ENCODE data around the gene PADI3. TPM values are rescaled to one million over a fixed set of nuclear protein-coding genes. Genes with fewer than 3 reads are reported as not detected.

The PADI3 gene
- total and polyA plus RNA-seq, 9 of the 15 experiments (the other 6 are each of a cell fraction or from before 2014, with no cell fraction given): not detected

GRCh38 chr1:17251246-17251645 is 2.3 kb downstream of the PADI3 start:
- H3K4me1 ChIP-seq (replicated peaks in 1 of 2; ENCODE audit: control insufficient read depth in 2 of 2, insufficient read depth in 2 of 2, low read length in 2 of 2): 0 out of 5 replicates have a peak, but pooled peaks cover 0 to 3% of the 10 kb centered on the region in 2 experiments
- intact Hi-C loops (cut with micrococcal nuclease) (no loop called here), in situ Hi-C loops (cut with MboI) (no loop called here)
- H3K4me3 ChIP-seq: no peak overlapping the region
- DNase-seq (ENCODE audit: extremely low read depth in 1 of 4, low spot score in 3 of 4) (no peak), FAIRE-seq (no peak), ATAC-seq (no peak)
- no peaks in the 10 kb centered on the region; the same call in 1 of the 2 replicates for H4K20me1 ChIP-seq (replicated peaks; ENCODE audit: control insufficient read depth, insufficient read depth, low read length)
- no peak overlapping the region for H2AFZ ChIP-seq (ENCODE audit: low read depth, low read length)
- H3K9me1 ChIP-seq (ENCODE audit: control insufficient read depth, insufficient read depth, low read length): no peaks in the 10 kb centered on the region
- 0% methylated on average over 5 of the region's 5 CpGs for WGBS (ENCODE audit: insufficient coverage, low coverage, missing lambda C conversion rate)
- H3K9ac ChIP-seq (ENCODE audit: insufficient read depth in 1 of 2, low read depth in 2 of 2, low read length in 2 of 2): no peak overlapping the region
- no peaks in the 10 kb centered on the region for H3K36me3 ChIP-seq (ENCODE audit: control insufficient read depth, insufficient read depth, low read length)
- no peaks in the 10 kb centered on the region for H3K9me3 ChIP-seq (replicated peaks; ENCODE audit: control insufficient read depth, insufficient read depth, low read depth, low read length)
- ChIA-PET CTCF (ENCODE audit: low intra/inter-chr PET ratio) (no interaction called here), POLR2A (interaction anchor here (1.2 kb wide), 1 partner anchor 11 kb away, joined by 4 read pairs; no protein-coding TSS in a partner anchor)
- H3K4me2 ChIP-seq (ENCODE audit: insufficient read depth, low read length): no peak overlapping the region
- no peak for TF ChIP-seq SMAD1 (IDR thresholded peaks at IDR 0.05; ENCODE audit: low read depth, low read length, partially characterized antibody)
- TF ChIP-seq TAF7 (tag; IDR thresholded peaks at IDR 0.05): no peak
- no peak for TF ChIP-seq RBM17 (IDR thresholded peaks at IDR 0.05; ENCODE audit: borderline replicate concordance, low read depth, low read length)
- TF ChIP-seq KDM4B (IDR thresholded peaks at IDR 0.05; ENCODE audit: borderline replicate concordance in 2 of 2, low read depth in 1 of 2): no peak
- no peak for TF ChIP-seq FOXA3 (CRISPR knock-in tag; conservative IDR thresholded peaks at IDR 0.05 in 1 of 2, IDR thresholded peaks at IDR 0.05 in 1 of 2)
- H3K79me2 ChIP-seq (ENCODE audit: control insufficient read depth, insufficient read depth, low read length): no peaks in the 10 kb centered on the region
- H3K27me3 ChIP-seq (ENCODE audit: control insufficient read depth in 2 of 2, insufficient read depth in 2 of 2, low read length in 2 of 2): peaks cover 19 to 66% of the 10 kb centered on the region in 2 experiments
- no TSS peak for BruUV-seq (replicated peaks)
- H3K27ac ChIP-seq (ENCODE audit: extremely low read depth, low read depth, low read length): no peak overlapping the region
